Stomach (tissue), 9 donors: ENCODE data around the gene ARTN. TPM values are rescaled to one million over a fixed set of nuclear protein-coding genes. Genes with fewer than 3 reads are reported as not detected.

Experiments
- DNase-seq, 2 donors: peaks; one replicate each; pipeline versions ENCODE4 v3.0.0 to v3.0.0-alpha.2; 2013 to 2019
- H3K27ac ChIP-seq, 5 donors: fragments of 200-600 bp in 4 of 5; sonication (generic) in 4 of 5; one replicate each; pipeline ENCODE4 v1.5.1; 2013 to 2019; ENCODE audit warnings: mild to moderate bottlenecking in 1 of 5, moderate library complexity in 1 of 5
- H3K27me3 ChIP-seq, 3 donors: fragments of 200-600 bp; sonication (generic); one replicate each; pipeline ENCODE4 v1.5.1; 2017 to 2019; ENCODE audit warnings: mixed run types in 1 of 3
- H3K36me3 ChIP-seq, 4 donors: fragments of 200-600 bp; sonication (generic); 1 replicate in 3 of 4; 2 replicates in 1 of 4; pipeline ENCODE4 v1.5.1; 2016 to 2019
- H3K4me1 ChIP-seq, 4 donors: fragments of 200-600 bp; sonication (generic); one replicate each; pipeline ENCODE4 v1.5.1; 2016 to 2019
- H3K4me3 ChIP-seq, 4 donors: fragments of 200-600 bp; sonication (generic) in 3 of 4; one replicate each; pipeline ENCODE4 v1.5.1; 2016 to 2019; ENCODE audit warnings: mild to moderate bottlenecking in 1 of 4
- H3K9me3 ChIP-seq, 4 donors: fragments of 200-600 bp; sonication (generic); one replicate each; pipeline ENCODE4 v1.5.1; 2016 to 2019
- EP300 ChIP-seq: sonication (generic); formaldehyde crosslinking; IDR thresholded peaks from one replicate; pipeline ENCODE4 v1.6.1; 2017; ENCODE audit warnings: antibody characterized with exemption
- POLR2A ChIP-seq, 4 donors: fragments of 450-650 bp; IDR thresholded peaks; one replicate each; pipeline ENCODE4 v1.6.1; 2016; ENCODE audit warnings: antibody characterized with exemption in 4 of 4, control low read depth in 2 of 4, mild to moderate bottlenecking in 1 of 4, moderate library complexity in 1 of 4
- POLR2AphosphoS5 ChIP-seq, 3 donors: sonication (generic); formaldehyde crosslinking; IDR thresholded peaks; one replicate each; pipeline ENCODE4 v1.6.1; 2016; ENCODE audit warnings: antibody characterized with exemption in 3 of 3
- WGBS, 5 donors: extraction: QIAGEN DNeasy Blood & Tissue Kit in 3 of 5; methylation state at CpG; one replicate each; pipeline versions ENCODE4 v1.1.5 to v1.1.7; 2013 to 2018; 5-methylcytosine and 5-hydroxymethylcytosine counted together
- intact Hi-C: fragments of 100-400 bp; cut with DNase I; formaldehyde crosslinking; loops from one replicate; pipeline ENCODE4 v1.15.1; 2023; ENCODE audit warnings: low total_unique reads
- polyA plus RNA-seq, 3 donors: library from polyadenylated mRNA; stranded (reverse); fragments of 200-250 nt; gene quantifications; one replicate each; pipeline ENCODE4 v1.2.3, GENCODE V29; 2013
- total RNA-seq, 5 donors: library from RNA; depleted of rRNA; stranded (reverse); fragments of >200 nt; gene quantifications; one replicate each; pipeline versions ENCODE4 v1.1.0 to v1.2.3, GENCODE V29; 2014 to 2016
- TF ChIP-seq, protein P1 (sequence below), 7 experiments: fragments of 450-650 bp in 4 of 7; fragments of 200-600 bp in 3 of 7; sonication (generic) in 3 of 7; IDR thresholded peaks; one replicate each; pipeline ENCODE4 v1.5.1; 2016 to 2019; ENCODE audit warnings: antibody characterized with exemption in 7 of 7, control low read depth in 2 of 7, mild to moderate bottlenecking in 1 of 7
- donor health status: healthy with polysubstance abuse.
- donor health status: Bipolar disorder and iron deficiency.
- donor health status: healthy.

Gene ARTN
- total and polyA plus RNA-seq, 8 donors, result 0.44 to 4.8 (median 2.6) TPM; not detected in 4

GRCh38 chr1:43969416-43969745, 35.8 kb downstream of the ARTN start:
- DNase-seq, result no peak
- H3K4me1 ChIP-seq, result peaks cover 15 to 35% (median 27%) of the 10 kb centered on the region in 4 donors
- peaks cover 3 to 52% (median 43%) of the 10 kb centered on the region in 4 donors for H3K36me3 ChIP-seq
- peak overlapping the region; percentile 81 to 99 (median 93) for H3K4me3 ChIP-seq
- intact Hi-C loops, result no loop called here
- WGBS, 5 donors, result 52 to 62% (median 56%) methylated on average over 7 of the region's 7 CpGs
- TF ChIP-seq POLR2A (IDR thresholded peaks at IDR 0.05), result no peak
- TF ChIP-seq, protein P1, sequence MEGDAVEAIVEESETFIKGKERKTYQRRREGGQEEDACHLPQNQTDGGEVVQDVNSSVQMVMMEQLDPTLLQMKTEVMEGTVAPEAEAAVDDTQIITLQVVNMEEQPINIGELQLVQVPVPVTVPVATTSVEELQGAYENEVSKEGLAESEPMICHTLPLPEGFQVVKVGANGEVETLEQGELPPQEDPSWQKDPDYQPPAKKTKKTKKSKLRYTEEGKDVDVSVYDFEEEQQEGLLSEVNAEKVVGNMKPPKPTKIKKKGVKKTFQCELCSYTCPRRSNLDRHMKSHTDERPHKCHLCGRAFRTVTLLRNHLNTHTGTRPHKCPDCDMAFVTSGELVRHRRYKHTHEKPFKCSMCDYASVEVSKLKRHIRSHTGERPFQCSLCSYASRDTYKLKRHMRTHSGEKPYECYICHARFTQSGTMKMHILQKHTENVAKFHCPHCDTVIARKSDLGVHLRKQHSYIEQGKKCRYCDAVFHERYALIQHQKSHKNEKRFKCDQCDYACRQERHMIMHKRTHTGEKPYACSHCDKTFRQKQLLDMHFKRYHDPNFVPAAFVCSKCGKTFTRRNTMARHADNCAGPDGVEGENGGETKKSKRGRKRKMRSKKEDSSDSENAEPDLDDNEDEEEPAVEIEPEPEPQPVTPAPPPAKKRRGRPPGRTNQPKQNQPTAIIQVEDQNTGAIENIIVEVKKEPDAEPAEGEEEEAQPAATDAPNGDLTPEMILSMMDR (IDR thresholded peaks at IDR 0.05), result peak in 1 of 7 experiments; percentile 13
- no peak for TF ChIP-seq EP300
- H3K9me3 ChIP-seq, result no peaks in the 10 kb centered on the region
- H3K27ac ChIP-seq, result no peak overlapping the region
- no peaks in the 10 kb centered on the region for H3K27me3 ChIP-seq

DNA sequence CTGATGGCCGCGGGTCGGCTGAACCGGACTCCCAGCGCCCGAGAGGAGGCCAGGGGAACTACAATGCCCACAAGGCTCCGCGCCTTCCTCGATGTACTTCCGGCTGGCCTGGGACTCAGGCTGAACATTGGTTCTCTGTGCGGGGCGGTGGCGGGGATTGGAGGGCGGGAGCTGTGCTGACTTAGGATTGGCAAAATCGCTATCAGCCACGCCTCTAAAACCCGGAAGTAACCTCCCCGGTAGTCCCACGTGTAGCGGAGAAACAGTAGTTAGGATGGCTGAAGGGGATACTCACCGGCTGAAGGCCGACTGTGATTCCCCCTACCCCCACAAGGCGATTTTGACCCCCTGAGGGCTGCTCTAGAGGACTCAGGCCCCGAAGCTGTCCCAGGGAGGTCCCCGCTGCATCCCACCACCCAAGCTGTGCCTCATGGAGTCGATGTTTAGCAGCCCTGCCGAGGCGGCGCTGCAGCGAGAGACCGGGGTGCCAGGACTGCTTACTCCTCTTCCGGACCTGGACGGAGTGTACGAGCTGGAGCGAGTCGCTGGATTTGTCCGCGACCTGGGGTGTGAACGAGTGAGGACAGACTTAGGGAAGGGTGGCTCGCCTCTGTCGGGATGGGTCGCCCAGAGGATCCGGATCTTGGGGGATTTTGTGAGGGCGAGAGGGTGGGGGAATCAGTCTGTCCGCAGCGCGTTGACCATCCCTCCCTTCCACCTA, 36.3 kb downstream of the ARTN start, which contains the start of gene DPH2:
TSS of gene DPH2 (plus strand) at position 265 of the 721 bp plus-strand sequence. CDS start at position 431, 166 bp downstream.
- Histone ChIP-seq H3K4me3 (peak within 1 kb of the TSS; percentile 81 to 99 (median 93)), H3K9me3 (no peaks in the 10 kb centered on the region), H3K4me1 (peaks cover 15 to 36% (median 28%) of the 10 kb centered on the region in 4 donors), H3K27ac (peak within 1 kb of the TSS in 3 of 5 donors; percentile 32 to 75 (median 54)), H3K36me3 (peaks cover 3 to 48% (median 40%) of the 10 kb centered on the region in 4 donors), H3K27me3 (no peaks in the 10 kb centered on the region)
- WGBS, 5 donors, result 0 to 2% (median 1%) methylated on average over 36 to 47 of the region's 47 CpGs
- DNase-seq, result peak; percentile 97 to 99
- intact Hi-C loops, result no loop called here
- TF ChIP-seq POLR2AphosphoS5 (IDR thresholded peaks at IDR 0.05), result peak in 2 of 3 donors; percentile 29 to 35
- TF ChIP-seq EP300, result no peak
- TF ChIP-seq, protein P1 (IDR thresholded peaks at IDR 0.05), result peak in 3 of 7 experiments; percentile 3 to 41 (median 38)

DNA sequence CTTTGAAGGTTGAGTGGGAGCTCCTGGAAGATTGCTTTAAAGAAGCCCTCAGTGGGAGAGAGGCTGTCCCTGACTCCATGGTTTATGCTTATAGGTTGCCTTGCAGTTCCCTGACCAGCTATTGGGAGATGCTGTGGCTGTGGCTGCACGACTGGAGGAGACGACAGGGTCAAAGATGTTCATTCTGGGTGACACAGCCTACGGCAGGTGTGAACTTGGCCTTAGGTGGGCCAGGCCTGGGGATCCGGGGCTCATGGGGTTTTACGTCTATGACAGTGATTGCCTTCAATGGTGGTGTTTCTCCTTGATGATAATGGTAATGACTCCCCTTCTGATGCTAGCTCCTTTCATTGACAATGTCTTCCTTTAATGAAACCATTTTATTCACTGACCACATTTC, 36.9 kb downstream of the ARTN start:
- 33 to 45% (median 42%) methylated on average over 3 to 5 of the region's 5 CpGs for WGBS, 5 donors
- Histone ChIP-seq H3K36me3 (peaks cover 3 to 48% (median 40%) of the 10 kb centered on the region in 4 donors), H3K4me1 (peaks cover 16 to 39% (median 31%) of the 10 kb centered on the region in 4 donors), H3K27me3 (no peaks in the 10 kb centered on the region), H3K9me3 (no peaks in the 10 kb centered on the region), H3K4me3 (peak overlapping the region; percentile 81 to 99 (median 93)), H3K27ac (peak overlapping the region in 3 of 5 donors; percentile 32 to 75 (median 54))
- intact Hi-C loops, result no loop called here
- TF ChIP-seq POLR2AphosphoS5 (IDR thresholded peaks at IDR 0.05) (no peak), POLR2A (IDR thresholded peaks at IDR 0.05) (no peak), EP300 (no peak)
- TF ChIP-seq, protein P1 (IDR thresholded peaks at IDR 0.05), result no peak
- DNase-seq, result no peak

DNA sequence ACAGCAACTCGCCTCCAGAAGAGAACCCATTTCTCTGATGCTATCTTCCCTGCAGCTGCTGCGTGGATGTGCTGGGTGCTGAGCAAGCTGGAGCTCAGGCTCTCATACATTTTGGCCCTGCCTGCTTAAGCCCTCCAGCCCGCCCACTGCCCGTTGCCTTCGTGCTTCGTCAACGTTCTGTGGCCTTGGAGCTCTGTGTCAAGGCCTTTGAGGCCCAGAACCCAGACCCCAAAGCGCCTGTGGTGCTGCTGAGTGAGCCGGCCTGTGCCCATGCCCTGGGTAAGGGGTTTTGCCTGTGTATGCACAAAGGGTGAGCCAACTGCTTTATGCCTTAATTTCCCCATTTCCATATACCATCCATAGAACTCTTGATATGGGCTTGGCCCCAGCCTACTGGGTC, 37.3 kb downstream of the ARTN start:
- no peaks in the 10 kb centered on the region for H3K27me3 ChIP-seq
- no peak overlapping the region for H3K27ac ChIP-seq
- peaks cover 3 to 44% (median 37%) of the 10 kb centered on the region in 4 donors for H3K36me3 ChIP-seq
- peak overlapping the region in 3 of 4 donors; percentile 90 to 99 (median 96) for H3K4me3 ChIP-seq
- no peaks in the 10 kb centered on the region for H3K9me3 ChIP-seq
- TF ChIP-seq EP300 (no peak), POLR2AphosphoS5 (IDR thresholded peaks at IDR 0.05) (no peak), POLR2A (IDR thresholded peaks at IDR 0.05) (no peak)
- TF ChIP-seq, protein P1 (IDR thresholded peaks at IDR 0.05), result no peak
- 84 to 92% (median 89%) methylated on average over 8 to 9 of the region's 9 CpGs for WGBS, 5 donors
- DNase-seq, result no peak
- peaks cover 20 to 43% (median 36%) of the 10 kb centered on the region in 4 donors for H3K4me1 ChIP-seq
- intact Hi-C loops, result no loop called here
